Heart left ventricle (tissue), 13 donors: Measurements from ENCODE around the gene PDE4DIP.
"Not testable (repeated sequence)": the region's sequence is repeated elsewhere in the genome, so short reads cannot be mapped to it uniquely, and the experiment has no call there.

Experiments
- POLR2A ChIP-seq, 2 donors: fragments of 450-650 bp; IDR thresholded peaks; one replicate each; pipeline ENCODE4 v1.6.1; 2017; ENCODE audit warnings: antibody characterized with exemption in 2 of 2, mild to moderate bottlenecking in 2 of 2, moderate library complexity in 2 of 2
- TF ChIP-seq, protein P1 (sequence below), 12 donors: fragments of 200-600 bp; sonication (generic) in 4 of 12; IDR thresholded peaks; one replicate each; pipeline versions ENCODE4 v1.5.0 to v1.8.0; 2018 to 2022; ENCODE audit warnings: antibody characterized with exemption in 12 of 12, mild to moderate bottlenecking in 5 of 12
- donor health status: ischemic (EF 13 %, LVEDD 7.1; RV severe dilation, severe dysfunction).
- donor health status: DM: no; HTN: yes; CAD: no.
- donor health status: DM: no; HTN: no; CAD: no.
- donor health status: ischemic (EF 25% LVEDD 6.9; RV normal size, moderate dysfunction).
- donor health status: ischemic (EF 25% LVEDD 5.7; RV mildly dilated, moderate dysfunction).
- donor health status: ischemic (EF 35%, LVEDD 5.7; RV mildly dilated, moderate dysfunction).
- donor health status: nonischemic (EF 11% LVEDD 7.7; RV severe dilation, severe dysfunction).
- donor health status: DM: yes; HTN: yes; CAD: no.
- donor health status: PGD.
- donor health status: ischemic (EF 29% LVEDD 5.4; RV normal size, mild dysfunction).
- donor health status: nonischemic (EF 23%, LVEDD 6.1; RV moderate dilation, normal function).

GRCh38 chr1:148808268-148808928 lies 35.8 kb upstream of the PDE4DIP start:
- TF ChIP-seq, protein P1, sequence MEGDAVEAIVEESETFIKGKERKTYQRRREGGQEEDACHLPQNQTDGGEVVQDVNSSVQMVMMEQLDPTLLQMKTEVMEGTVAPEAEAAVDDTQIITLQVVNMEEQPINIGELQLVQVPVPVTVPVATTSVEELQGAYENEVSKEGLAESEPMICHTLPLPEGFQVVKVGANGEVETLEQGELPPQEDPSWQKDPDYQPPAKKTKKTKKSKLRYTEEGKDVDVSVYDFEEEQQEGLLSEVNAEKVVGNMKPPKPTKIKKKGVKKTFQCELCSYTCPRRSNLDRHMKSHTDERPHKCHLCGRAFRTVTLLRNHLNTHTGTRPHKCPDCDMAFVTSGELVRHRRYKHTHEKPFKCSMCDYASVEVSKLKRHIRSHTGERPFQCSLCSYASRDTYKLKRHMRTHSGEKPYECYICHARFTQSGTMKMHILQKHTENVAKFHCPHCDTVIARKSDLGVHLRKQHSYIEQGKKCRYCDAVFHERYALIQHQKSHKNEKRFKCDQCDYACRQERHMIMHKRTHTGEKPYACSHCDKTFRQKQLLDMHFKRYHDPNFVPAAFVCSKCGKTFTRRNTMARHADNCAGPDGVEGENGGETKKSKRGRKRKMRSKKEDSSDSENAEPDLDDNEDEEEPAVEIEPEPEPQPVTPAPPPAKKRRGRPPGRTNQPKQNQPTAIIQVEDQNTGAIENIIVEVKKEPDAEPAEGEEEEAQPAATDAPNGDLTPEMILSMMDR (IDR thresholded peaks at IDR 0.05), result not testable (repeated sequence)
- not testable (repeated sequence) for TF ChIP-seq POLR2A (IDR thresholded peaks at IDR 0.05)
